HEK293T (cell line): Measurements from ENCODE around the gene EIF5A2.

Experiments used
- ELF4 ChIP-seq: fragments of 450-650 bp; IDR thresholded peaks from 2 replicates; pipeline ENCODE4 v1.6.1; 2017; ENCODE audit warnings: antibody characterized with exemption
- FOXA1 ChIP-seq: fragments of 450-650 bp; IDR thresholded peaks from 2 replicates; pipeline ENCODE4 v1.6.1; 2016; ENCODE audit warnings: mild to moderate bottlenecking
- HDGF ChIP-seq: fragments of 450-650 bp; IDR thresholded peaks from 2 replicates; pipeline ENCODE4 v1.6.1; 2017; ENCODE audit warnings: antibody characterized with exemption, borderline replicate concordance
- NFRKB ChIP-seq: fragments of 450-650 bp; IDR thresholded peaks from 2 replicates; pipeline ENCODE4 v1.6.1; 2016; ENCODE audit warnings: mild to moderate bottlenecking, moderate library complexity
- SP1 ChIP-seq: fragments of 450-650 bp; IDR thresholded peaks from 2 replicates; pipeline ENCODE4 v1.6.1; 2017
- SUZ12 ChIP-seq: fragments of 450-650 bp; IDR thresholded peaks from 2 replicates; pipeline ENCODE4 v1.6.1; 2016; ENCODE audit warnings: mild to moderate bottlenecking

GRCh38 chr3:170852324-170852723, 56.1 kb downstream of the EIF5A2 start:
- TF ChIP-seq SP1 = no peak
- TF ChIP-seq FOXA1 = no peak
- no peak for TF ChIP-seq HDGF
- TF ChIP-seq SUZ12 = no peak
- TF ChIP-seq NFRKB = no peak
- TF ChIP-seq ELF4 = no peak
